CD4-positive, alpha-beta memory T cell (primary cell): ENCODE data around the gene ZNF521. TPM values are rescaled to one million over a fixed set of nuclear protein-coding genes. Genes with fewer than 3 reads are reported as not detected.

ENCODE experiments used
- CTCF ChIA-PET: fragments of 350-600 bp; sonication (Branson Sonifier 250); formaldehyde crosslinking; loops from one replicate; lab custom pipeline; 2021; ENCODE audit warnings: inconsistent platforms; ENCODE audit not compliant: partially characterized antibody; lab: Charles Lee
- POLR2A ChIA-PET: fragments of 350-600 bp; sonication (Branson Sonifier 250); formaldehyde crosslinking; loops from one replicate; lab custom pipeline; 2021; ENCODE audit not compliant: partially characterized antibody; lab: Charles Lee
- DNase-seq, 5 donors: peaks; one replicate each; pipeline versions ENCODE4 v3.0.0 to v3.0.0-alpha.2; 2020 to 2022; ENCODE audit warnings: mixed read lengths in 1 of 5
- H3K27ac ChIP-seq: one replicate; pipeline ENCODE4 v1.7.0; 2013; ENCODE audit warnings: low read depth, low read length
- H3K27me3 ChIP-seq: 2 replicates; pipeline ENCODE4 v1.7.0; 2013; ENCODE audit warnings: mild to moderate bottlenecking, low read length, moderate library complexity; ENCODE audit not compliant: insufficient read depth
- H3K36me3 ChIP-seq: 2 replicates; pipeline ENCODE4 v1.7.0; 2013; ENCODE audit warnings: mild to moderate bottlenecking, low read length, moderate library complexity; ENCODE audit not compliant: insufficient read depth
- H3K4me1 ChIP-seq: 2 replicates; pipeline ENCODE4 v1.7.0; 2013; ENCODE audit warnings: mild to moderate bottlenecking, low read length, moderate library complexity; ENCODE audit not compliant: insufficient read depth
- H3K4me3 ChIP-seq, 2 donors: one replicate each; pipeline ENCODE4 v1.7.0; 2013; ENCODE audit warnings: low read length in 2 of 2, mild to moderate bottlenecking in 1 of 2
- H3K9me3 ChIP-seq, 2 donors: one replicate each; pipeline ENCODE4 v1.7.0; 2013; ENCODE audit warnings: low read length in 2 of 2, control low read depth in 1 of 2; ENCODE audit not compliant: control insufficient read depth in 1 of 2
- H3K27ac Mint-ChIP-seq, 7 donors: one replicate each; pipeline ENCODE4 v1.8.0; 2020 to 2021; ENCODE audit warnings: mixed read lengths in 7 of 7, mild to moderate bottlenecking in 6 of 7, inconsistent platforms in 3 of 7, moderate library complexity in 3 of 7
- H3K27me3 Mint-ChIP-seq, 2 donors: one replicate each; pipeline ENCODE4 v1.8.0; 2020 to 2021; ENCODE audit warnings: mixed read lengths in 2 of 2
- H3K36me3 Mint-ChIP-seq, 2 donors: one replicate each; pipeline ENCODE4 v1.8.0; 2020 to 2021; ENCODE audit warnings: mixed read lengths in 2 of 2, inconsistent platforms in 1 of 2, mild to moderate bottlenecking in 1 of 2
- H3K4me1 Mint-ChIP-seq, 4 donors: one replicate each; pipeline ENCODE4 v1.8.0; 2020 to 2021; ENCODE audit warnings: mixed read lengths in 4 of 4, mild to moderate bottlenecking in 1 of 4
- H3K4me3 Mint-ChIP-seq, 8 donors: one replicate each; pipeline ENCODE4 v1.8.0; 2020 to 2021; ENCODE audit warnings: mixed read lengths in 8 of 8, mild to moderate bottlenecking in 7 of 8, moderate library complexity in 6 of 8, inconsistent platforms in 3 of 8
- H3K9me3 Mint-ChIP-seq, 8 donors: one replicate each; pipeline ENCODE4 v1.8.0; 2020 to 2021; ENCODE audit warnings: mixed read lengths in 8 of 8, mild to moderate bottlenecking in 5 of 8, inconsistent platforms in 3 of 8, moderate library complexity in 1 of 8
- intact Hi-C: fragments of 100-400 bp; cut with micrococcal nuclease; formaldehyde crosslinking; loops from one replicate; pipeline ENCODE4 v1.15.1; 2023
- polyA plus RNA-seq, 2 donors: library from polyadenylated mRNA; unstranded; fragments of 300-500 nt; fragmentation: Illumina TruSeq; gene quantifications; one replicate each; pipeline ENCODE4 v1.2.3, GENCODE V29; 2021
- total RNA-seq, 2 experiments: library from RNA; stranded (reverse); gene quantifications; one replicate each; pipeline ENCODE4 v1.2.3, GENCODE V29; 2021

Gene ZNF521
- total and polyA plus RNA-seq, 4 experiments from 2014 or later, result not detected

DNA sequence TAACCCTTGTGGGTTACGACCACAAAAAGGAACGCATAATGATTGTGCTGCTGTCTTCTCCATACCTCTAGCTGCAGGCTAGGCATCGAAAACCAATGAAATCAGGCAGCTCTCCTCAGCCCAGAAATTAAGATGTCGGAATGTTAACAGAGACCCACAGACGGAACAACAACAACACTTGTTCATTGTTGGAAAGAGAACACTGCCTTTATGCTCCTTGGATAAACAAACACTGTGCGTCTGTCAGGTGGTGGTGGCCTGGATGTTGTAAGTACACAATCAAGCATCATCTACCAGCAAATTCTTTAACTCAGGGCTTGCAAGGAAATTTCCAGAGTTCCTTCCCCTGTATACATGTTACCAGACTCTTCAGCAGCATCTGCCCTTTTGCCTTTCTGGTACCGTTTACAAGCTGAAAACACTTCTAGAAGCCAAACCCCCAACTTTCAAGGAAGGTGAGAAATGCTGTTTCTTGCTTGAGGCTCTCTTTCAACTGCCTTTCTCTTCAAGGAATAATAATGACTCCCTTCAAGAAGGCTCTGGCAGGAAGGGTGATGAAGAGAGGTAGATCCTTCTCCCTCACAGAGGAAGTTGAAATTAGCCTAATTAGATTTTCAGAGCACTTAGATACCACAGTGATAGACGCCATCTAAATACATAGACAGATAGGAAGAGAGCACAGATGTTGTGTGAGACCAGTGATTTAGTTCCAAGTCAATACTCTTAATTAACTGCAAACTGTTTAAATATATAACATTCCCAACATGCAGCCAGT lies 332.7 kb downstream of the ZNF521 start:
- H3K27me3 Mint-ChIP-seq, result no peaks in the 10 kb centered on the region
- H3K4me1 Mint-ChIP-seq, result no peaks in the 10 kb centered on the region
- no peaks in the 10 kb centered on the region for H3K36me3 Mint-ChIP-seq
- peaks cover 0 to 7% (median 4%) of the 10 kb centered on the region in 8 donors for H3K9me3 Mint-ChIP-seq
- intact Hi-C loops, result no loop called here
- POLR2A ChIA-PET, result no interaction called here
- H3K4me3 Mint-ChIP-seq, result no peak overlapping the region
- no peaks in the 10 kb centered on the region for H3K4me1 ChIP-seq
- no peaks in the 10 kb centered on the region for H3K27me3 ChIP-seq
- no peak overlapping the region for H3K27ac ChIP-seq
- H3K4me3 ChIP-seq, result no peak overlapping the region
- CTCF ChIA-PET, result no interaction called here
- no peaks in the 10 kb centered on the region for H3K9me3 ChIP-seq
- DNase-seq, result no peak
- H3K36me3 ChIP-seq, result no peaks in the 10 kb centered on the region
- H3K27ac Mint-ChIP-seq, result no peak overlapping the region

DNA sequence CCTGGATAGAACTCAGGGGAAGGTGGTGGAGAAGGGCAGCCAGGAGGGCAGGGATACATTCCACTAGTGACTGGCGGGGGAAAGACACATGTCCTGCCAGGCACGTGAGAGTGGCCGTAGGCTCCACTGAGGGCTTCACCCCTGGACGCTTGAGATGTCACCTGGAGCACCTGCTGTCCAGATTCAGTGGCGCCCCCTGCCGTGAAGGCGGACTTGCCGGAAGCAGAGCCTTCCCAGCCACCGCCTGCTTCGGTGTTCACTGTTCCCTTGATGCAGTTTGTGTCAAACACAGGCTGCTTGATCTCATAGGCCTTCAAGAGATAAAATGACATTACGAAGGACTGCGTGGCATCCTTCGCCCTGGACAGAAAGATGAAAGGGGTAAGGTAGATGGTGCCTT lies 335.3 kb downstream of the ZNF521 start:
- Histone ChIP-seq H3K4me3 (no peak overlapping the region), H3K36me3 (no peaks in the 10 kb centered on the region), H3K4me1 (no peaks in the 10 kb centered on the region), H3K27me3 (no peaks in the 10 kb centered on the region), H3K9me3 (no peaks in the 10 kb centered on the region), H3K27ac (no peak overlapping the region)
- Mint-ChIP-seq H3K4me3 (no peak overlapping the region), H3K27me3 (no peaks in the 10 kb centered on the region), H3K36me3 (no peaks in the 10 kb centered on the region), H3K27ac (no peak overlapping the region), H3K4me1 (no peaks in the 10 kb centered on the region), H3K9me3 (peaks cover 0 to 7% (median 4%) of the 10 kb centered on the region in 8 donors)
- CTCF ChIA-PET, result no interaction called here
- intact Hi-C loops, result no loop called here
- POLR2A ChIA-PET, result no interaction called here
- DNase-seq, result no peak

- H3K9me3 ChIP-seq, result no peaks in the 10 kb centered on the region
- intact Hi-C loops, result no loop called here
- no peaks in the 10 kb centered on the region for H3K27me3 ChIP-seq
- no peaks in the 10 kb centered on the region for H3K36me3 ChIP-seq
- no peak overlapping the region for H3K4me3 ChIP-seq
- POLR2A ChIA-PET, result no interaction called here
- no peaks in the 10 kb centered on the region for H3K4me1 ChIP-seq
- H3K27ac Mint-ChIP-seq, result no peak overlapping the region
- H3K27me3 Mint-ChIP-seq, result no peaks in the 10 kb centered on the region
- DNase-seq, result no peak
- CTCF ChIA-PET, result no interaction called here
- H3K4me1 Mint-ChIP-seq, result no peaks in the 10 kb centered on the region
- no peaks in the 10 kb centered on the region for H3K36me3 Mint-ChIP-seq
- H3K27ac ChIP-seq, result no peak overlapping the region
- peaks cover 0 to 7% (median 4%) of the 10 kb centered on the region in 8 donors for H3K9me3 Mint-ChIP-seq
- no peak overlapping the region for H3K4me3 Mint-ChIP-seq
Observed at GRCh38 chr18:25016181-25016580, 335.8 kb downstream of the ZNF521 start.
